Astrocyte (in vitro differentiated cells and primary cell): Measurements from ENCODE around the gene GNG12.

Experiments
- EZH2 ChIP-seq: IDR thresholded peaks from 2 replicates; pipeline ENCODE4 v1.6.1; 2012; ENCODE audit warnings: mild to moderate bottlenecking, low read length, inconsistent platforms; ENCODE audit not compliant: insufficient read depth
- TF ChIP-seq, protein P1 (sequence below): IDR thresholded peaks from 2 replicates; pipeline ENCODE4 v1.5.1; 2011; ENCODE audit warnings: low read depth, mild to moderate bottlenecking, inconsistent platforms, low read length, moderate library complexity; ENCODE audit not compliant: insufficient read depth

DNA sequence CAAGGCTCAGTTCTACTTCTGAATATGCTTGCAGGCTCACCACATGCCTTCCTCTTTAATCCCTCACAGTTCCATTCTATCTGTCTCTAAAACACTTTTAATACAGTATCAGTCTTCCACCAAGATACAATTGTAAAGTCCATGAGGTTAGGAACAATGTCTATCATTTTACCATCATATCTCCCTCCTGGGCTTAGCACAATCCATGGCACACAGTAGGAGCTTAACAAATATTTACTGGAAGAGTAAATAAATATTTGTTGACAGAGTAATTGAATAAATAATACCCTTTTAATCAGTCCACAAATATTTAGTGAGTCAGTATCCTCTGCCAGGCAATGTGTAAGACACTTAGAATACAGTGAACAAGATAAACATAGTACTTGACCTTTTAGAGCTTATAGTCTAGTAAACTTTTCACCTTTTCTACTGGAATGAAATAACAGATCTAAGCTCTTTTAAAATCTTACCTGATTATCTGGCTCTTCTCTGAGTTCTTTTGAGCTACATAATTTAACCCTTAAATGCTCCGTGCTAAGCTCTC, 160.9 kb downstream of the GNG12 start:
- TF ChIP-seq, protein P1, sequence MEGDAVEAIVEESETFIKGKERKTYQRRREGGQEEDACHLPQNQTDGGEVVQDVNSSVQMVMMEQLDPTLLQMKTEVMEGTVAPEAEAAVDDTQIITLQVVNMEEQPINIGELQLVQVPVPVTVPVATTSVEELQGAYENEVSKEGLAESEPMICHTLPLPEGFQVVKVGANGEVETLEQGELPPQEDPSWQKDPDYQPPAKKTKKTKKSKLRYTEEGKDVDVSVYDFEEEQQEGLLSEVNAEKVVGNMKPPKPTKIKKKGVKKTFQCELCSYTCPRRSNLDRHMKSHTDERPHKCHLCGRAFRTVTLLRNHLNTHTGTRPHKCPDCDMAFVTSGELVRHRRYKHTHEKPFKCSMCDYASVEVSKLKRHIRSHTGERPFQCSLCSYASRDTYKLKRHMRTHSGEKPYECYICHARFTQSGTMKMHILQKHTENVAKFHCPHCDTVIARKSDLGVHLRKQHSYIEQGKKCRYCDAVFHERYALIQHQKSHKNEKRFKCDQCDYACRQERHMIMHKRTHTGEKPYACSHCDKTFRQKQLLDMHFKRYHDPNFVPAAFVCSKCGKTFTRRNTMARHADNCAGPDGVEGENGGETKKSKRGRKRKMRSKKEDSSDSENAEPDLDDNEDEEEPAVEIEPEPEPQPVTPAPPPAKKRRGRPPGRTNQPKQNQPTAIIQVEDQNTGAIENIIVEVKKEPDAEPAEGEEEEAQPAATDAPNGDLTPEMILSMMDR: no peak
- TF ChIP-seq EZH2: no peak
